ENCODE results near the gene DACH1. TPM values are rescaled to one million over a fixed set of nuclear protein-coding genes. Genes with fewer than 3 reads are reported as not detected.

DACH1 gene
- total and polyA plus RNA-seq, 9 of the 15 experiments (the other 6 are each of a cell fraction or from before 2014, with no cell fraction given): 0.04 to 0.07 (median 0.04) TPM; not detected in 2

DNA sequence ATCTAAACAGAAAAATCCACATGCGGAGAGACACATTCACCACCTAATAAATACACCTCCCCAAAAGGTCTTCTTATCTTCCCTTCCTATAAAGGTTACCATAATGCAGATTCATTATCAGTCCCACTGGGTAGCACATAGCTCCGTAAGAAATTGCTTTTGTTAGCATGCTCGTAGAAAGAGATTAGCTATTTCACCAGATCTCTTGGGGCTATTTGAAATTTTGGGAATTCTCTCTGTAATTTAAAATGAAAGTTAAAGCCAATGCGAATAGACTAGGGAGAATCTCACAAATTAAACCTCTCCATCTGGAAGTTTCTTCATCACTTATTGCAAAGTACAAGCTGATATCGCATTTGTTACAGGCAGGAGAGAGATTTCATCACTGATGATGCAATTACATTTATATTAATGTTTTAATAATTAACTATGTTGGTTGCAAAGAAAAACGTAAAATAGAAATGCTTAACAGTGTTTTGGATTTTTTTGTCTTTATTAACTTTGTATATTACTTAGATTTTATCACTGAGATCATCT lies 12.9 kb upstream of the DACH1 start:
- no peak overlapping the region for H3K4me2 ChIP-seq (ENCODE audit: insufficient read depth, low read length)
- no peak for DNase-seq (ENCODE audit: extremely low read depth in 1 of 4, low spot score in 3 of 4)
- no peaks in the 10 kb centered on the region for H3K4me1 ChIP-seq (replicated peaks in 1 of 2; ENCODE audit: control insufficient read depth in 2 of 2, insufficient read depth in 2 of 2, low read length in 2 of 2)
- H4K20me1 ChIP-seq (replicated peaks; ENCODE audit: control insufficient read depth, insufficient read depth, low read length): no peaks in the 10 kb centered on the region
- ATAC-seq: no peak
- no peaks in the 10 kb centered on the region for H3K27me3 ChIP-seq (ENCODE audit: control insufficient read depth in 2 of 2, insufficient read depth in 2 of 2, low read length in 2 of 2)
- 8% methylated on average over 6 of the region's 6 CpGs for WGBS (ENCODE audit: insufficient coverage, low coverage, missing lambda C conversion rate)
- TF ChIP-seq BACH1 (tag; IDR thresholded peaks at IDR 0.05): no peak
- no peak for TF ChIP-seq CEBPG (CRISPR knock-in tag; IDR thresholded peaks at IDR 0.05)
- peak in 1 of 2 experiments; percentile 34; a peak in 1 of 4 replicates for TF ChIP-seq CEBPG (tag; conservative IDR thresholded peaks at IDR 0.05 in 1 of 2, IDR thresholded peaks at IDR 0.05 in 1 of 2)
- H3K4me3 ChIP-seq: no peak overlapping the region
- intact Hi-C loops (cut with micrococcal nuclease) (no loop called here), in situ Hi-C loops (cut with MboI) (no loop called here)
- H3K9me3 ChIP-seq (replicated peaks; ENCODE audit: control insufficient read depth, insufficient read depth, low read depth, low read length): no peaks in the 10 kb centered on the region
- no peak overlapping the region for H3K9ac ChIP-seq (ENCODE audit: insufficient read depth in 1 of 2, low read depth in 2 of 2, low read length in 2 of 2)
- no TSS peak for BruUV-seq (replicated peaks)
- ChIA-PET POLR2A (no interaction called here), CTCF (ENCODE audit: low intra/inter-chr PET ratio) (no interaction called here)
- H3K9me1 ChIP-seq (ENCODE audit: control insufficient read depth, insufficient read depth, low read length): no peaks in the 10 kb centered on the region
- no peak for FAIRE-seq
- H2AFZ ChIP-seq (ENCODE audit: low read depth, low read length): no peak overlapping the region
- no peaks in the 10 kb centered on the region for H3K79me2 ChIP-seq (ENCODE audit: control insufficient read depth, insufficient read depth, low read length)
- no peaks in the 10 kb centered on the region for H3K36me3 ChIP-seq (ENCODE audit: control insufficient read depth, insufficient read depth, low read length)
- no peak overlapping the region for H3K27ac ChIP-seq (ENCODE audit: extremely low read depth, low read depth, low read length)

DNA sequence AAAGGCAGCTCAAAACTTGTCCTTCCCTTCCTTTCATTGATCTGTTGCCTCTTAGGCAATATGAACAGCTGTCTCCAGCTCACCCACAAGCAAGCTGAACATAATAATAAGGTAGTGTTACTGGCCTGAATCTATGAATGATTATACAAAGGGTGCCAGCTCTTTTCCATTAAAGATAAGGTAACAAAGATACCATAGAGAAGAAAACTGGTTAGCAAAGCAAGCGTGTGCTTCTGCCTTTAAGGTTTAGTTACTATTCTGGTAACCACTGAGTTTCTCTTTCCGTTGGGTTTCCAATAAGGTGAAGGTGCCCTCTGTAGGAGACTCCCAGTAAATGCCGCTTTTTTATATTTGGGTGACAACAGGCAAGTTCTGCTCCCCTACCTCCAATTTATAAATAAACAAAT lies 12.1 kb upstream of the DACH1 start:
- 0% methylated on average over 3 of the region's 3 CpGs for WGBS (ENCODE audit: insufficient coverage, low coverage, missing lambda C conversion rate)
- intact Hi-C loops (cut with micrococcal nuclease) (no loop called here), in situ Hi-C loops (cut with MboI) (no loop called here)
- ChIA-PET CTCF (ENCODE audit: low intra/inter-chr PET ratio) (no interaction called here), POLR2A (no interaction called here)
- Histone ChIP-seq H2AFZ (ENCODE audit: low read depth, low read length) (no peak overlapping the region), H4K20me1 (replicated peaks; ENCODE audit: control insufficient read depth, insufficient read depth, low read length) (no peaks in the 10 kb centered on the region), H3K9ac (ENCODE audit: insufficient read depth in 1 of 2, low read depth in 2 of 2, low read length in 2 of 2) (no peak overlapping the region), H3K79me2 (ENCODE audit: control insufficient read depth, insufficient read depth, low read length) (no peaks in the 10 kb centered on the region), H3K27ac (ENCODE audit: extremely low read depth, low read depth, low read length) (no peak overlapping the region), H3K4me3 (no peak overlapping the region), H3K4me1 (replicated peaks in 1 of 2; ENCODE audit: control insufficient read depth in 2 of 2, insufficient read depth in 2 of 2, low read length in 2 of 2) (no peaks in the 10 kb centered on the region), H3K9me1 (ENCODE audit: control insufficient read depth, insufficient read depth, low read length) (no peaks in the 10 kb centered on the region), H3K4me2 (ENCODE audit: insufficient read depth, low read length) (no peak overlapping the region), H3K27me3 (ENCODE audit: control insufficient read depth in 2 of 2, insufficient read depth in 2 of 2, low read length in 2 of 2) (no peaks in the 10 kb centered on the region), H3K9me3 (replicated peaks; ENCODE audit: control insufficient read depth, insufficient read depth, low read depth, low read length) (no peaks in the 10 kb centered on the region), H3K36me3 (ENCODE audit: control insufficient read depth, insufficient read depth, low read length) (no peaks in the 10 kb centered on the region)
- DNase-seq (ENCODE audit: extremely low read depth in 1 of 4, low spot score in 3 of 4): peak in 1 of 4 experiments; percentile 27
- no peak for FAIRE-seq
- no TSS peak for BruUV-seq (replicated peaks)
- no peak for ATAC-seq
- TF ChIP-seq RAD21 (CRISPR knock-in tag; conservative IDR thresholded peaks at IDR 0.05 in 1 of 2, IDR thresholded peaks at IDR 0.05 in 1 of 2) (peak; percentile 49 to 55), SAFB2 (IDR thresholded peaks at IDR 0.05; ENCODE audit: borderline replicate concordance, low read depth, low read length, severe bottlenecking) (no peak), TBP (optimal IDR thresholded peaks at IDR 0.05; ENCODE audit: low read depth, low read length) (no peak), KAT8 (IDR thresholded peaks at IDR 0.05; ENCODE audit: low read depth) (no peak), ZNF12 (CRISPR knock-in tag; IDR thresholded peaks at IDR 0.05) (no peak), TARDBP (IDR thresholded peaks at IDR 0.05) (no peak), STAG1 (CRISPR knock-in tag; IDR thresholded peaks at IDR 0.05; ENCODE audit: borderline replicate concordance) (no peak), NCOA6 (IDR thresholded peaks at IDR 0.05) (no peak), ZNF431 (CRISPR knock-in tag; IDR thresholded peaks at IDR 0.05) (no peak)
- TF ChIP-seq, protein P1, sequence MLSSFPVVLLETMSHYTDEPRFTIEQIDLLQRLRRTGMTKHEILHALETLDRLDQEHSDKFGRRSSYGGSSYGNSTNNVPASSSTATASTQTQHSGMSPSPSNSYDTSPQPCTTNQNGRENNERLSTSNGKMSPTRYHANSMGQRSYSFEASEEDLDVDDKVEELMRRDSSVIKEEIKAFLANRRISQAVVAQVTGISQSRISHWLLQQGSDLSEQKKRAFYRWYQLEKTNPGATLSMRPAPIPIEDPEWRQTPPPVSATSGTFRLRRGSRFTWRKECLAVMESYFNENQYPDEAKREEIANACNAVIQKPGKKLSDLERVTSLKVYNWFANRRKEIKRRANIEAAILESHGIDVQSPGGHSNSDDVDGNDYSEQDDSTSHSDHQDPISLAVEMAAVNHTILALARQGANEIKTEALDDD (IDR thresholded peaks at IDR 0.05): peak; percentile 52
- TF ChIP-seq, protein P2, sequence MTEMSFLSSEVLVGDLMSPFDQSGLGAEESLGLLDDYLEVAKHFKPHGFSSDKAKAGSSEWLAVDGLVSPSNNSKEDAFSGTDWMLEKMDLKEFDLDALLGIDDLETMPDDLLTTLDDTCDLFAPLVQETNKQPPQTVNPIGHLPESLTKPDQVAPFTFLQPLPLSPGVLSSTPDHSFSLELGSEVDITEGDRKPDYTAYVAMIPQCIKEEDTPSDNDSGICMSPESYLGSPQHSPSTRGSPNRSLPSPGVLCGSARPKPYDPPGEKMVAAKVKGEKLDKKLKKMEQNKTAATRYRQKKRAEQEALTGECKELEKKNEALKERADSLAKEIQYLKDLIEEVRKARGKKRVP (CRISPR knock-in tag; IDR thresholded peaks at IDR 0.05): no peak
- TF ChIP-seq, protein P3, sequence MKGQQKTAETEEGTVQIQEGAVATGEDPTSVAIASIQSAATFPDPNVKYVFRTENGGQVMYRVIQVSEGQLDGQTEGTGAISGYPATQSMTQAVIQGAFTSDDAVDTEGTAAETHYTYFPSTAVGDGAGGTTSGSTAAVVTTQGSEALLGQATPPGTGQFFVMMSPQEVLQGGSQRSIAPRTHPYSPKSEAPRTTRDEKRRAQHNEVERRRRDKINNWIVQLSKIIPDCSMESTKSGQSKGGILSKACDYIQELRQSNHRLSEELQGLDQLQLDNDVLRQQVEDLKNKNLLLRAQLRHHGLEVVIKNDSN (CRISPR knock-in tag; IDR thresholded peaks at IDR 0.05): no peak

Data from K562 (cell line).